Activated naive CD8-positive, alpha-beta T cell (primary cell): ENCODE results near the gene WDR37.
"Not testable (repeated sequence)": the region's sequence is repeated elsewhere in the genome, so short reads cannot be mapped to it uniquely, and the experiment has no call there.

Experiments used
- H3K27ac Mint-ChIP-seq: one replicate; pipeline ENCODE4 v1.8.0; 2021; ENCODE audit warnings: mixed read lengths
- H3K27me3 Mint-ChIP-seq: one replicate; pipeline ENCODE4 v1.8.0; 2021; ENCODE audit warnings: mixed read lengths
- H3K36me3 Mint-ChIP-seq: one replicate; pipeline ENCODE4 v1.8.0; 2021; ENCODE audit warnings: mixed read lengths
- H3K4me1 Mint-ChIP-seq: one replicate; pipeline ENCODE4 v1.8.0; 2021; ENCODE audit warnings: low read depth, mixed read lengths
- H3K4me3 Mint-ChIP-seq: one replicate; pipeline ENCODE4 v1.8.0; 2021; ENCODE audit warnings: mild to moderate bottlenecking, mixed read lengths
- H3K9me3 Mint-ChIP-seq: one replicate; pipeline ENCODE4 v1.8.0; 2021; ENCODE audit warnings: low read depth, mixed read lengths

The WDR37 gene

GRCh38 chr10:1029838-1030237, 26.3 kb upstream of the WDR37 start:
- H3K4me3 Mint-ChIP-seq, result no peak overlapping the region
- peaks cover 8% of the 10 kb centered on the region for H3K36me3 Mint-ChIP-seq
- H3K27me3 Mint-ChIP-seq, result no peaks in the 10 kb centered on the region
- H3K4me1 Mint-ChIP-seq, result no peaks in the 10 kb centered on the region
- H3K9me3 Mint-ChIP-seq, result no peaks in the 10 kb centered on the region
- H3K27ac Mint-ChIP-seq, result no peak overlapping the region

- Mint-ChIP-seq H3K36me3 (peaks cover 9% of the 10 kb centered on the region), H3K4me3 (no peak overlapping the region), H3K27me3 (no peaks in the 10 kb centered on the region), H3K27ac (no peak overlapping the region), H3K4me1 (no peaks in the 10 kb centered on the region), H3K9me3 (no peaks in the 10 kb centered on the region)
Measured at GRCh38 chr10:1033601-1034000, 22.6 kb upstream of the WDR37 start.

GRCh38 chr10:1034758-1035157, 21.4 kb upstream of the WDR37 start:
- Mint-ChIP-seq H3K27ac (no peak overlapping the region), H3K4me3 (no peak overlapping the region), H3K4me1 (no peaks in the 10 kb centered on the region), H3K36me3 (peaks cover 9% of the 10 kb centered on the region), H3K9me3 (no peaks in the 10 kb centered on the region), H3K27me3 (no peaks in the 10 kb centered on the region)

GRCh38 chr10:1035201-1035600, 21.0 kb upstream of the WDR37 start:
- H3K36me3 Mint-ChIP-seq, result peaks cover 11% of the 10 kb centered on the region
- H3K9me3 Mint-ChIP-seq, result no peaks in the 10 kb centered on the region
- no peaks in the 10 kb centered on the region for H3K4me1 Mint-ChIP-seq
- no peak overlapping the region for H3K27ac Mint-ChIP-seq
- H3K4me3 Mint-ChIP-seq, result no peak overlapping the region
- no peaks in the 10 kb centered on the region for H3K27me3 Mint-ChIP-seq

GRCh38 chr10:1036341-1036791, 19.8 kb upstream of the WDR37 start:
- no peak overlapping the region for H3K27ac Mint-ChIP-seq
- H3K4me1 Mint-ChIP-seq, result no peaks in the 10 kb centered on the region
- no peak overlapping the region for H3K4me3 Mint-ChIP-seq
- H3K27me3 Mint-ChIP-seq, result no peaks in the 10 kb centered on the region
- no peaks in the 10 kb centered on the region for H3K9me3 Mint-ChIP-seq
- H3K36me3 Mint-ChIP-seq, result peaks cover 11% of the 10 kb centered on the region

GRCh38 chr10:1037098-1037497, 19.1 kb upstream of the WDR37 start:
- H3K9me3 Mint-ChIP-seq, result no peaks in the 10 kb centered on the region
- peak overlapping the region; percentile 61 for H3K27ac Mint-ChIP-seq
- peaks cover 11% of the 10 kb centered on the region for H3K36me3 Mint-ChIP-seq

GRCh38 chr10:1038769-1039168, 17.4 kb upstream of the WDR37 start:
- H3K27me3 Mint-ChIP-seq, result not testable (repeated sequence)
- H3K4me1 Mint-ChIP-seq, result peaks cover 10% of the 10 kb centered on the region

More at GRCh38 chr10:1037098-1037497, 19.1 kb upstream of the WDR37 start:
- no peak overlapping the region for H3K4me3 Mint-ChIP-seq
- no peaks in the 10 kb centered on the region for H3K4me1 Mint-ChIP-seq
- H3K27me3 Mint-ChIP-seq, result no peaks in the 10 kb centered on the region

GRCh38 chr10:1040133-1040532, 16.1 kb upstream of the WDR37 start:
- Mint-ChIP-seq H3K27me3 (no peaks in the 10 kb centered on the region), H3K36me3 (peaks cover 6% of the 10 kb centered on the region), H3K4me3 (no peak overlapping the region), H3K9me3 (no peaks in the 10 kb centered on the region), H3K4me1 (peaks cover 24% of the 10 kb centered on the region), H3K27ac (no peak overlapping the region)

More at GRCh38 chr10:1038769-1039168, 17.4 kb upstream of the WDR37 start:
- H3K36me3 Mint-ChIP-seq, H3K27ac Mint-ChIP-seq, H3K4me3 Mint-ChIP-seq, H3K9me3 Mint-ChIP-seq: not testable (repeated sequence)

GRCh38 chr10:1041514-1041913, 14.7 kb upstream of the WDR37 start:
- H3K36me3 Mint-ChIP-seq, result peaks cover 6% of the 10 kb centered on the region

GRCh38 chr10:1043532-1043995, 12.6 kb upstream of the WDR37 start:
- H3K27ac Mint-ChIP-seq, result peak overlapping the region; percentile 89
- H3K36me3 Mint-ChIP-seq, result peaks cover 2% of the 10 kb centered on the region
- H3K9me3 Mint-ChIP-seq, result no peaks in the 10 kb centered on the region
- peaks cover 45% of the 10 kb centered on the region for H3K4me1 Mint-ChIP-seq
- peak overlapping the region; percentile 76 for H3K4me3 Mint-ChIP-seq
- no peaks in the 10 kb centered on the region for H3K27me3 Mint-ChIP-seq

More at GRCh38 chr10:1041514-1041913, 14.7 kb upstream of the WDR37 start:
- Mint-ChIP-seq H3K9me3 (no peaks in the 10 kb centered on the region), H3K27ac (no peak overlapping the region), H3K4me1 (peaks cover 36% of the 10 kb centered on the region), H3K4me3 (no peak overlapping the region), H3K27me3 (no peaks in the 10 kb centered on the region)

GRCh38 chr10:1044146-1044545, 12.0 kb upstream of the WDR37 start:
- no peaks in the 10 kb centered on the region for H3K27me3 Mint-ChIP-seq
- H3K36me3 Mint-ChIP-seq, result peaks cover 2% of the 10 kb centered on the region
- peak overlapping the region; percentile 89 for H3K27ac Mint-ChIP-seq
- no peaks in the 10 kb centered on the region for H3K9me3 Mint-ChIP-seq
- peak overlapping the region; percentile 76 for H3K4me3 Mint-ChIP-seq
- H3K4me1 Mint-ChIP-seq, result peaks cover 45% of the 10 kb centered on the region

GRCh38 chr10:1044964-1045363, 11.2 kb upstream of the WDR37 start:
- peaks cover 2% of the 10 kb centered on the region for H3K36me3 Mint-ChIP-seq
- H3K27me3 Mint-ChIP-seq, result no peaks in the 10 kb centered on the region
- peak overlapping the region; percentile 76 for H3K4me3 Mint-ChIP-seq
- peaks cover 47% of the 10 kb centered on the region for H3K4me1 Mint-ChIP-seq
- H3K9me3 Mint-ChIP-seq, result no peaks in the 10 kb centered on the region
- H3K27ac Mint-ChIP-seq, result peak overlapping the region; percentile 89

GRCh38 chr10:1045415-1045814, 10.8 kb upstream of the WDR37 start:
- H3K27ac Mint-ChIP-seq, result peak overlapping the region; percentile 89
- no peaks in the 10 kb centered on the region for H3K9me3 Mint-ChIP-seq
- H3K36me3 Mint-ChIP-seq, result no peaks in the 10 kb centered on the region
- H3K27me3 Mint-ChIP-seq, result no peaks in the 10 kb centered on the region
- H3K4me1 Mint-ChIP-seq, result peaks cover 50% of the 10 kb centered on the region
- H3K4me3 Mint-ChIP-seq, result peak overlapping the region; percentile 76

- Mint-ChIP-seq H3K27me3 (no peaks in the 10 kb centered on the region), H3K4me3 (peak overlapping the region; percentile 95), H3K9me3 (no peaks in the 10 kb centered on the region), H3K27ac (peak overlapping the region; percentile 96), H3K36me3 (no peaks in the 10 kb centered on the region), H3K4me1 (peaks cover 70% of the 10 kb centered on the region)
Measured at GRCh38 chr10:1047937-1048336, 8.2 kb upstream of the WDR37 start.

GRCh38 chr10:1048349-1048731, 7.8 kb upstream of the WDR37 start:
- Mint-ChIP-seq H3K4me3 (peak overlapping the region; percentile 95), H3K36me3 (no peaks in the 10 kb centered on the region), H3K27me3 (no peaks in the 10 kb centered on the region), H3K27ac (peak overlapping the region; percentile 96), H3K9me3 (no peaks in the 10 kb centered on the region), H3K4me1 (peaks cover 70% of the 10 kb centered on the region)

GRCh38 chr10:1048732-1049424, 7.3 kb upstream of the WDR37 start, which contains the start of gene IDI1:
Gene IDI1, minus strand, starts transcription at chr10:1049119. Its CDS starts 116 bp downstream, at chr10:1049003.
- Mint-ChIP-seq H3K4me3 (peak within 1 kb of the TSS; percentile 95), H3K27ac (peak within 1 kb of the TSS; percentile 96), H3K9me3 (no peaks in the 10 kb centered on the region), H3K27me3 (no peaks in the 10 kb centered on the region), H3K4me1 (peaks cover 70% of the 10 kb centered on the region), H3K36me3 (peaks cover 2% of the 10 kb centered on the region)
